Hepatocyte (in vitro differentiated cells): ENCODE results near the gene PPP1R7.

Experiments
- CTCF ChIP-seq: fragments of 200-600 bp; sonication (generic); IDR thresholded peaks from 2 replicates; pipeline ENCODE4 v1.5.1; 2016; ENCODE audit warnings: antibody characterized with exemption, mild to moderate bottlenecking; ENCODE audit not compliant: poor library complexity
- EZH2 ChIP-seq: fragments of 200-600 bp; sonication (generic); IDR thresholded peaks from 2 replicates; pipeline ENCODE4 v1.6.1; 2016; ENCODE audit warnings: antibody characterized with exemption, mild to moderate bottlenecking, borderline replicate concordance

GRCh38 chr2:241153616-241154015, 3.3 kb downstream of the PPP1R7 start:
- TF ChIP-seq CTCF: no peak
- no peak for TF ChIP-seq EZH2
